Measurements from ENCODE around the gene MAX.

DNA sequence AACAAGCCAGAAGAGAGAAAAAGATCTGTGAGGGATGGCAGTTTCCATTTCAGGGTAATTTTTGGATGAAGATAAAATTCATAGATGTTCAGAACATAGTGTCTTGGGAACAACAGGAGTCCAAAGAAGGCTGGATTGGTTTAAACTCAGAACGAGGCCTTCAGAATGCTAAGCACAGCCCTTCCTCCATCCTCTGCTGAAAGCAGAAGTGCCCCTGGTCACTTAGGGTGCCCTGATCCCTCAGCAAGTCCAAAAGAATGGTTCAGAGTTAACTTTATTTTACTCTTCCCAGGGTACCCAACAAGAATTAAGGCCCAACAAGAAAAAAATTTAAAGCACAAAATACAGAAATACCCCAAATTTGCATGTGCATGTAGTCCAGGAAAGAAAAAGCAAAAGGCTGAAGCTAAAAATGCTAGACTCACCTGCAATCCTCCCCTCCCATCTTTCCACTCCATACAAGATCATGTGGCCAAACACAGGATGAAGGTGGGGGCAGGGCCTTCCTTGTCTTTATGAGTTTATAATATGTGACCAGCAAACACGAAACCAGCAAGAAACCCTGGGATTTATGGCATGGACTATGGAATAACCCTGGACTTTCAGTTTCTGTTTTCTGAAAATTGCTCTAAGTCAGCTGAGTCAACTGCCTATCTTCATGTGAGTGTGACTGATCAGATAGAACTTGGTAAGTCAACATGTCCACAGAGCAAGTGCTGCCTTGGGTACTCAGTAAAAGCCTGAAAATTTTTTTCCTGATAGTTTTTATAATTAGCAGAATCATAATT is 21.2 kb downstream of the MAX start:
- TF ChIP-seq, protein P1, sequence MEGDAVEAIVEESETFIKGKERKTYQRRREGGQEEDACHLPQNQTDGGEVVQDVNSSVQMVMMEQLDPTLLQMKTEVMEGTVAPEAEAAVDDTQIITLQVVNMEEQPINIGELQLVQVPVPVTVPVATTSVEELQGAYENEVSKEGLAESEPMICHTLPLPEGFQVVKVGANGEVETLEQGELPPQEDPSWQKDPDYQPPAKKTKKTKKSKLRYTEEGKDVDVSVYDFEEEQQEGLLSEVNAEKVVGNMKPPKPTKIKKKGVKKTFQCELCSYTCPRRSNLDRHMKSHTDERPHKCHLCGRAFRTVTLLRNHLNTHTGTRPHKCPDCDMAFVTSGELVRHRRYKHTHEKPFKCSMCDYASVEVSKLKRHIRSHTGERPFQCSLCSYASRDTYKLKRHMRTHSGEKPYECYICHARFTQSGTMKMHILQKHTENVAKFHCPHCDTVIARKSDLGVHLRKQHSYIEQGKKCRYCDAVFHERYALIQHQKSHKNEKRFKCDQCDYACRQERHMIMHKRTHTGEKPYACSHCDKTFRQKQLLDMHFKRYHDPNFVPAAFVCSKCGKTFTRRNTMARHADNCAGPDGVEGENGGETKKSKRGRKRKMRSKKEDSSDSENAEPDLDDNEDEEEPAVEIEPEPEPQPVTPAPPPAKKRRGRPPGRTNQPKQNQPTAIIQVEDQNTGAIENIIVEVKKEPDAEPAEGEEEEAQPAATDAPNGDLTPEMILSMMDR (conservative IDR thresholded peaks at IDR 0.05; ENCODE audit: low read depth, low read length): no peak
- no peak for TF ChIP-seq RAD21 (IDR thresholded peaks at IDR 0.05; ENCODE audit: low read length)
- no peak for TF ChIP-seq RCOR1 (IDR thresholded peaks at IDR 0.05; ENCODE audit: insufficient replicate concordance, low read length)
- TF ChIP-seq, protein P2, sequence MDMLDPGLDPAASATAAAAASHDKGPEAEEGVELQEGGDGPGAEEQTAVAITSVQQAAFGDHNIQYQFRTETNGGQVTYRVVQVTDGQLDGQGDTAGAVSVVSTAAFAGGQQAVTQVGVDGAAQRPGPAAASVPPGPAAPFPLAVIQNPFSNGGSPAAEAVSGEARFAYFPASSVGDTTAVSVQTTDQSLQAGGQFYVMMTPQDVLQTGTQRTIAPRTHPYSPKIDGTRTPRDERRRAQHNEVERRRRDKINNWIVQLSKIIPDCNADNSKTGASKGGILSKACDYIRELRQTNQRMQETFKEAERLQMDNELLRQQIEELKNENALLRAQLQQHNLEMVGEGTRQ (IDR thresholded peaks at IDR 0.05; ENCODE audit: low read depth, low read length): no peak
- no peak for TF ChIP-seq POLR2A (IDR thresholded peaks at IDR 0.05; ENCODE audit: low read depth, low read length)
- TF ChIP-seq CEBPB (IDR thresholded peaks at IDR 0.05; ENCODE audit: low read depth, low read length): no peak
- no peak for TF ChIP-seq CHD1 (IDR thresholded peaks at IDR 0.05; ENCODE audit: low read depth, low read length)
- TF ChIP-seq MAZ (IDR thresholded peaks at IDR 0.05; ENCODE audit: borderline replicate concordance, low read depth, low read length): no peak
- TF ChIP-seq, protein P3, sequence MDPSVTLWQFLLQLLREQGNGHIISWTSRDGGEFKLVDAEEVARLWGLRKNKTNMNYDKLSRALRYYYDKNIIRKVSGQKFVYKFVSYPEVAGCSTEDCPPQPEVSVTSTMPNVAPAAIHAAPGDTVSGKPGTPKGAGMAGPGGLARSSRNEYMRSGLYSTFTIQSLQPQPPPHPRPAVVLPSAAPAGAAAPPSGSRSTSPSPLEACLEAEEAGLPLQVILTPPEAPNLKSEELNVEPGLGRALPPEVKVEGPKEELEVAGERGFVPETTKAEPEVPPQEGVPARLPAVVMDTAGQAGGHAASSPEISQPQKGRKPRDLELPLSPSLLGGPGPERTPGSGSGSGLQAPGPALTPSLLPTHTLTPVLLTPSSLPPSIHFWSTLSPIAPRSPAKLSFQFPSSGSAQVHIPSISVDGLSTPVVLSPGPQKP (IDR thresholded peaks at IDR 0.05; ENCODE audit: borderline replicate concordance, low read depth, low read length): no peak
- no peak for TF ChIP-seq MXI1 (IDR thresholded peaks at IDR 0.05; ENCODE audit: borderline replicate concordance, low read depth, low read length)
- no peak for TF ChIP-seq BHLHE40 (IDR thresholded peaks at IDR 0.05; ENCODE audit: low read depth, low read length)
- no peak for TF ChIP-seq MAFK (IDR thresholded peaks at IDR 0.05; ENCODE audit: low read depth, low read length)

Measured in IMR-90 (cell line).